Activated CD8-positive, alpha-beta memory T cell treated with anti-CD3 and anti-CD28 coated beads, Interleukin-2, amount 10 ng/mL, durations not matched to agents 7 days and 5 days (primary cell): Measurements from ENCODE around the gene ADAT2. TPM values are rescaled to one million over a fixed set of nuclear protein-coding genes. Genes with fewer than 3 reads are reported as not detected.

Experiments used
- ATAC-seq: fragments of 150-1000 bp; cut with Tn5 transposase; one replicate; pipeline ENCODE4 v1.10.0; 2021; ENCODE audit warnings: moderate library complexity
- CTCF ChIA-PET: fragments of 350-600 bp; sonication (Branson Sonifier 250); formaldehyde crosslinking; loops from one replicate; lab custom pipeline; 2021; ENCODE audit warnings: antibody characterized with exemption; lab: Charles Lee
- DNase-seq: peaks from one replicate; pipeline ENCODE4 v3.0.0-alpha.2; 2020
- H3K27ac Mint-ChIP-seq: one replicate; pipeline ENCODE4 v1.8.0; 2021; ENCODE audit warnings: mild to moderate bottlenecking, mixed read lengths
- H3K27me3 Mint-ChIP-seq: one replicate; pipeline ENCODE4 v1.8.0; 2021; ENCODE audit warnings: mixed read lengths
- H3K36me3 Mint-ChIP-seq: one replicate; pipeline ENCODE4 v1.8.0; 2021; ENCODE audit warnings: mild to moderate bottlenecking, mixed read lengths
- H3K4me1 Mint-ChIP-seq: one replicate; pipeline ENCODE4 v1.8.0; 2021; ENCODE audit warnings: mixed read lengths
- H3K4me3 Mint-ChIP-seq: one replicate; pipeline ENCODE4 v1.8.0; 2021; ENCODE audit warnings: mild to moderate bottlenecking, moderate library complexity, mixed read lengths
- H3K9me3 Mint-ChIP-seq: one replicate; pipeline ENCODE4 v1.8.0; 2022; ENCODE audit warnings: low read depth, mixed read lengths
- total RNA-seq, 2 experiments: library from RNA; stranded (reverse); gene quantifications; one replicate each; pipeline ENCODE4 v1.2.3, GENCODE V29; 2021

The ADAT2 gene
- total RNA-seq, 2 experiments from 2014 or later: 22.1 to 24.3 TPM

GRCh38 chr6:143400258-143401067 is 50.0 kb downstream of the ADAT2 start:
- ATAC-seq (no peak), DNase-seq (no peak)
- Mint-ChIP-seq H3K4me1 (peaks cover 34% of the 10 kb centered on the region), H3K27me3 (peaks cover 11% of the 10 kb centered on the region), H3K9me3 (no peaks in the 10 kb centered on the region), H3K36me3 (no peaks in the 10 kb centered on the region), H3K4me3 (no peak overlapping the region), H3K27ac (no peak overlapping the region)
- CTCF ChIA-PET: interaction anchor here (1.1 kb wide), 1 partner anchor 27 kb away, joined by 3 read pairs; no protein-coding TSS in a partner anchor

GRCh38 chr6:143399775-143400174 is 50.7 kb downstream of the ADAT2 start:
- peaks cover 34% of the 10 kb centered on the region for H3K4me1 Mint-ChIP-seq
- peaks cover 11% of the 10 kb centered on the region for H3K27me3 Mint-ChIP-seq
- H3K9me3 Mint-ChIP-seq: no peaks in the 10 kb centered on the region
- no peak for ATAC-seq
- H3K27ac Mint-ChIP-seq: no peak overlapping the region
- CTCF ChIA-PET: no interaction called here
- H3K36me3 Mint-ChIP-seq: no peaks in the 10 kb centered on the region
- no peak overlapping the region for H3K4me3 Mint-ChIP-seq
- DNase-seq: no peak

- ATAC-seq (no peak), DNase-seq (no peak)
- H3K27ac Mint-ChIP-seq: no peak overlapping the region
- peaks cover 34% of the 10 kb centered on the region for H3K4me1 Mint-ChIP-seq
- no peak overlapping the region for H3K4me3 Mint-ChIP-seq
- H3K36me3 Mint-ChIP-seq: no peaks in the 10 kb centered on the region
- CTCF ChIA-PET: no interaction called here
- no peaks in the 10 kb centered on the region for H3K9me3 Mint-ChIP-seq
- H3K27me3 Mint-ChIP-seq: peaks cover 14% of the 10 kb centered on the region
These were observed 51.3 kb downstream of the ADAT2 start for GRCh38 chr6:143399176-143399575.

GRCh38 chr6:143397227-143398222 is 53.0 kb downstream of the ADAT2 start:
- ATAC-seq (peak; percentile 83), DNase-seq (peak; percentile 67)
- Mint-ChIP-seq H3K27me3 (peaks cover 14% of the 10 kb centered on the region), H3K9me3 (no peaks in the 10 kb centered on the region), H3K4me1 (peaks cover 34% of the 10 kb centered on the region), H3K27ac (no peak overlapping the region), H3K36me3 (no peaks in the 10 kb centered on the region), H3K4me3 (no peak overlapping the region)
- CTCF ChIA-PET: interaction anchor here (1.9 kb wide), 1 partner anchor 30 kb away, joined by 7 read pairs; no protein-coding TSS in a partner anchor

GRCh38 chr6:143396497-143397226 is 53.8 kb downstream of the ADAT2 start:
- Mint-ChIP-seq H3K27me3 (peaks cover 11% of the 10 kb centered on the region), H3K9me3 (no peaks in the 10 kb centered on the region)
- CTCF ChIA-PET: interaction anchor here (0.9 to 1.9 kb wide), 2 partner anchors 14 to 31 kb away, joined by 3 to 7 read pairs; no protein-coding TSS in a partner anchor

GRCh38 chr6:143395699-143396098 is 54.8 kb downstream of the ADAT2 start:
- CTCF ChIA-PET: interaction anchor here (1.9 kb wide), 1 partner anchor 32 kb away, joined by 7 read pairs; no protein-coding TSS in a partner anchor
- Mint-ChIP-seq H3K9me3 (no peaks in the 10 kb centered on the region), H3K36me3 (no peaks in the 10 kb centered on the region), H3K4me1 (peaks cover 29% of the 10 kb centered on the region), H3K27me3 (peaks cover 11% of the 10 kb centered on the region), H3K4me3 (no peak overlapping the region), H3K27ac (no peak overlapping the region)
- ATAC-seq (no peak), DNase-seq (no peak)

More at GRCh38 chr6:143396497-143397226, 53.8 kb downstream of the ADAT2 start:
- H3K4me1 Mint-ChIP-seq: peaks cover 34% of the 10 kb centered on the region
- ATAC-seq (peak; percentile 21), DNase-seq (no peak)
- H3K4me3 Mint-ChIP-seq: no peak overlapping the region
- no peak overlapping the region for H3K27ac Mint-ChIP-seq
- no peaks in the 10 kb centered on the region for H3K36me3 Mint-ChIP-seq

- CTCF ChIA-PET: no interaction called here
- no peaks in the 10 kb centered on the region for H3K36me3 Mint-ChIP-seq
- H3K27ac Mint-ChIP-seq: no peak overlapping the region
These were observed 56.1 kb downstream of the ADAT2 start for GRCh38 chr6:143394389-143394788.

GRCh38 chr6:143390278-143390677 is 60.2 kb downstream of the ADAT2 start:
- Mint-ChIP-seq H3K9me3 (no peaks in the 10 kb centered on the region), H3K4me3 (no peak overlapping the region), H3K27me3 (peaks cover 8% of the 10 kb centered on the region), H3K4me1 (no peaks in the 10 kb centered on the region), H3K36me3 (no peaks in the 10 kb centered on the region), H3K27ac (no peak overlapping the region)
- CTCF ChIA-PET: no interaction called here
- no peak for ATAC-seq
- DNase-seq: no peak

More at GRCh38 chr6:143394389-143394788, 56.1 kb downstream of the ADAT2 start:
- DNase-seq (no peak), ATAC-seq (no peak)
- Mint-ChIP-seq H3K4me3 (no peak overlapping the region), H3K4me1 (peaks cover 19% of the 10 kb centered on the region), H3K9me3 (no peaks in the 10 kb centered on the region), H3K27me3 (peaks cover 11% of the 10 kb centered on the region)

- Mint-ChIP-seq H3K36me3 (no peaks in the 10 kb centered on the region), H3K27ac (no peak overlapping the region), H3K4me1 (no peaks in the 10 kb centered on the region), H3K4me3 (no peak overlapping the region), H3K9me3 (no peaks in the 10 kb centered on the region), H3K27me3 (peaks cover 17% of the 10 kb centered on the region)
- ATAC-seq (no peak), DNase-seq (no peak)
- CTCF ChIA-PET: interaction anchor here (1.2 kb wide), 1 partner anchor 17 kb away, joined by 3 read pairs; no protein-coding TSS in a partner anchor
These were observed 64.9 kb downstream of the ADAT2 start for GRCh38 chr6:143385636-143386035.

- no peaks in the 10 kb centered on the region for H3K36me3 Mint-ChIP-seq
- ATAC-seq: no peak
These were observed 73.6 kb downstream of the ADAT2 start for GRCh38 chr6:143376861-143377260.

GRCh38 chr6:143376375-143376774 is 74.1 kb downstream of the ADAT2 start:
- DNase-seq: no peak
- peaks cover 26% of the 10 kb centered on the region for H3K27me3 Mint-ChIP-seq
- no peak overlapping the region for H3K4me3 Mint-ChIP-seq
- no peak for ATAC-seq
- H3K27ac Mint-ChIP-seq: no peak overlapping the region
- CTCF ChIA-PET: no interaction called here
- H3K9me3 Mint-ChIP-seq: peaks cover 2% of the 10 kb centered on the region
- H3K36me3 Mint-ChIP-seq: no peaks in the 10 kb centered on the region
- no peaks in the 10 kb centered on the region for H3K4me1 Mint-ChIP-seq

More at GRCh38 chr6:143376861-143377260, 73.6 kb downstream of the ADAT2 start:
- no peak for DNase-seq
- Mint-ChIP-seq H3K4me1 (no peaks in the 10 kb centered on the region), H3K27me3 (peaks cover 30% of the 10 kb centered on the region), H3K9me3 (peaks cover 2% of the 10 kb centered on the region), H3K4me3 (no peak overlapping the region), H3K27ac (no peak overlapping the region)
- CTCF ChIA-PET: no interaction called here

GRCh38 chr6:143375022-143375585 is 75.4 kb downstream of the ADAT2 start:
- Mint-ChIP-seq H3K27ac (no peak overlapping the region), H3K9me3 (peaks cover 2% of the 10 kb centered on the region), H3K36me3 (no peaks in the 10 kb centered on the region), H3K4me3 (no peak overlapping the region), H3K4me1 (no peaks in the 10 kb centered on the region), H3K27me3 (peaks cover 20% of the 10 kb centered on the region)
- ATAC-seq (no peak), DNase-seq (no peak)
- CTCF ChIA-PET: no interaction called here
